Measurements from ENCODE around the gene TEX11.

The TEX11 gene

GRCh38 chrX:70500826-70501225, 407.7 kb downstream of the TEX11 start:
- H3K27ac ChIP-seq (ENCODE audit: low read depth, low read length, poor library complexity, severe bottlenecking) = no peak overlapping the region
- TF ChIP-seq, protein P1, sequence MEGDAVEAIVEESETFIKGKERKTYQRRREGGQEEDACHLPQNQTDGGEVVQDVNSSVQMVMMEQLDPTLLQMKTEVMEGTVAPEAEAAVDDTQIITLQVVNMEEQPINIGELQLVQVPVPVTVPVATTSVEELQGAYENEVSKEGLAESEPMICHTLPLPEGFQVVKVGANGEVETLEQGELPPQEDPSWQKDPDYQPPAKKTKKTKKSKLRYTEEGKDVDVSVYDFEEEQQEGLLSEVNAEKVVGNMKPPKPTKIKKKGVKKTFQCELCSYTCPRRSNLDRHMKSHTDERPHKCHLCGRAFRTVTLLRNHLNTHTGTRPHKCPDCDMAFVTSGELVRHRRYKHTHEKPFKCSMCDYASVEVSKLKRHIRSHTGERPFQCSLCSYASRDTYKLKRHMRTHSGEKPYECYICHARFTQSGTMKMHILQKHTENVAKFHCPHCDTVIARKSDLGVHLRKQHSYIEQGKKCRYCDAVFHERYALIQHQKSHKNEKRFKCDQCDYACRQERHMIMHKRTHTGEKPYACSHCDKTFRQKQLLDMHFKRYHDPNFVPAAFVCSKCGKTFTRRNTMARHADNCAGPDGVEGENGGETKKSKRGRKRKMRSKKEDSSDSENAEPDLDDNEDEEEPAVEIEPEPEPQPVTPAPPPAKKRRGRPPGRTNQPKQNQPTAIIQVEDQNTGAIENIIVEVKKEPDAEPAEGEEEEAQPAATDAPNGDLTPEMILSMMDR (IDR thresholded peaks at IDR 0.05; ENCODE audit: low read length) = no peak
- TF ChIP-seq EZH2 (IDR thresholded peaks at IDR 0.05; ENCODE audit: borderline replicate concordance, low read length) = no peak
- H3K4me1 ChIP-seq (ENCODE audit: insufficient read depth, low read length, severe bottlenecking) = no peaks in the 10 kb centered on the region
- no peak overlapping the region for H3K4me2 ChIP-seq (ENCODE audit: low read length)
- no peaks in the 10 kb centered on the region for H3F3A ChIP-seq (ENCODE audit: insufficient read depth, low read length)
- no peaks in the 10 kb centered on the region for H3K9me3 ChIP-seq (ENCODE audit: low read length)
- no peaks in the 10 kb centered on the region for H4K20me1 ChIP-seq (ENCODE audit: insufficient read depth, low read length)
- H3K36me3 ChIP-seq (ENCODE audit: insufficient read depth, low read length) = peaks cover 16% of the 10 kb centered on the region
- no peaks in the 10 kb centered on the region for H3K27me3 ChIP-seq (ENCODE audit: insufficient read depth, low read length)
- no peak overlapping the region for H2AFZ ChIP-seq (ENCODE audit: low read length)
- H3K9ac ChIP-seq (ENCODE audit: low read length) = no peak overlapping the region
- no peaks in the 10 kb centered on the region for H3K9me2 ChIP-seq (ENCODE audit: low read depth, low read length)
- no peak overlapping the region for H3K4me3 ChIP-seq (ENCODE audit: low read depth, low read length, poor library complexity, severe bottlenecking)
- H3K79me2 ChIP-seq (ENCODE audit: insufficient read depth, low read length) = no peaks in the 10 kb centered on the region

- no peak overlapping the region for H3K4me2 ChIP-seq (ENCODE audit: low read length)
- H3K79me2 ChIP-seq (ENCODE audit: insufficient read depth, low read length) = no peaks in the 10 kb centered on the region
- H3K9me3 ChIP-seq (ENCODE audit: low read length) = no peaks in the 10 kb centered on the region
- H3K4me1 ChIP-seq (ENCODE audit: insufficient read depth, low read length, severe bottlenecking) = no peaks in the 10 kb centered on the region
- H3K9ac ChIP-seq (ENCODE audit: low read length) = no peak overlapping the region
- peaks cover 27% of the 10 kb centered on the region for H3K36me3 ChIP-seq (ENCODE audit: insufficient read depth, low read length)
- H4K20me1 ChIP-seq (ENCODE audit: insufficient read depth, low read length) = no peaks in the 10 kb centered on the region
- no peaks in the 10 kb centered on the region for H3K27me3 ChIP-seq (ENCODE audit: insufficient read depth, low read length)
- TF ChIP-seq, protein P1 (IDR thresholded peaks at IDR 0.05; ENCODE audit: low read length) = no peak
- no peak for TF ChIP-seq EZH2 (IDR thresholded peaks at IDR 0.05; ENCODE audit: borderline replicate concordance, low read length)
- no peaks in the 10 kb centered on the region for H3F3A ChIP-seq (ENCODE audit: insufficient read depth, low read length)
- no peak overlapping the region for H2AFZ ChIP-seq (ENCODE audit: low read length)
- no peaks in the 10 kb centered on the region for H3K9me2 ChIP-seq (ENCODE audit: low read depth, low read length)
- H3K4me3 ChIP-seq (ENCODE audit: low read depth, low read length, poor library complexity, severe bottlenecking) = no peak overlapping the region
- no peak overlapping the region for H3K27ac ChIP-seq (ENCODE audit: low read depth, low read length, poor library complexity, severe bottlenecking)
These were observed 410.4 kb downstream of the TEX11 start for GRCh38 chrX:70498129-70498528.

- no peak for TF ChIP-seq EZH2 (IDR thresholded peaks at IDR 0.05; ENCODE audit: borderline replicate concordance, low read length)
- TF ChIP-seq, protein P1 (IDR thresholded peaks at IDR 0.05; ENCODE audit: low read length) = no peak
- H3K27ac ChIP-seq (ENCODE audit: low read depth, low read length, poor library complexity, severe bottlenecking) = no peak overlapping the region
- H4K20me1 ChIP-seq (ENCODE audit: insufficient read depth, low read length) = no peaks in the 10 kb centered on the region
- H3K36me3 ChIP-seq (ENCODE audit: insufficient read depth, low read length) = peaks cover 31% of the 10 kb centered on the region
- no peaks in the 10 kb centered on the region for H3F3A ChIP-seq (ENCODE audit: insufficient read depth, low read length)
- no peaks in the 10 kb centered on the region for H3K9me2 ChIP-seq (ENCODE audit: low read depth, low read length)
- no peak overlapping the region for H3K9ac ChIP-seq (ENCODE audit: low read length)
- H3K79me2 ChIP-seq (ENCODE audit: insufficient read depth, low read length) = no peaks in the 10 kb centered on the region
- H3K27me3 ChIP-seq (ENCODE audit: insufficient read depth, low read length) = no peaks in the 10 kb centered on the region
- H3K4me1 ChIP-seq (ENCODE audit: insufficient read depth, low read length, severe bottlenecking) = no peaks in the 10 kb centered on the region
- no peak overlapping the region for H2AFZ ChIP-seq (ENCODE audit: low read length)
- no peak overlapping the region for H3K4me2 ChIP-seq (ENCODE audit: low read length)
- no peak overlapping the region for H3K4me3 ChIP-seq (ENCODE audit: low read depth, low read length, poor library complexity, severe bottlenecking)
- H3K9me3 ChIP-seq (ENCODE audit: low read length) = no peaks in the 10 kb centered on the region
These were observed 411.5 kb downstream of the TEX11 start for GRCh38 chrX:70497026-70497425.
